Measurements from ENCODE around the gene DHX35. TPM values are rescaled to one million over a fixed set of nuclear protein-coding genes. Genes with fewer than 3 reads are reported as not detected.

Gene DHX35
- total and polyA plus RNA-seq, 2 of the 8 experiments (the other 6 are each of a cell fraction or from before 2014, with no cell fraction given), result 21.9 to 27.7 TPM

DNA sequence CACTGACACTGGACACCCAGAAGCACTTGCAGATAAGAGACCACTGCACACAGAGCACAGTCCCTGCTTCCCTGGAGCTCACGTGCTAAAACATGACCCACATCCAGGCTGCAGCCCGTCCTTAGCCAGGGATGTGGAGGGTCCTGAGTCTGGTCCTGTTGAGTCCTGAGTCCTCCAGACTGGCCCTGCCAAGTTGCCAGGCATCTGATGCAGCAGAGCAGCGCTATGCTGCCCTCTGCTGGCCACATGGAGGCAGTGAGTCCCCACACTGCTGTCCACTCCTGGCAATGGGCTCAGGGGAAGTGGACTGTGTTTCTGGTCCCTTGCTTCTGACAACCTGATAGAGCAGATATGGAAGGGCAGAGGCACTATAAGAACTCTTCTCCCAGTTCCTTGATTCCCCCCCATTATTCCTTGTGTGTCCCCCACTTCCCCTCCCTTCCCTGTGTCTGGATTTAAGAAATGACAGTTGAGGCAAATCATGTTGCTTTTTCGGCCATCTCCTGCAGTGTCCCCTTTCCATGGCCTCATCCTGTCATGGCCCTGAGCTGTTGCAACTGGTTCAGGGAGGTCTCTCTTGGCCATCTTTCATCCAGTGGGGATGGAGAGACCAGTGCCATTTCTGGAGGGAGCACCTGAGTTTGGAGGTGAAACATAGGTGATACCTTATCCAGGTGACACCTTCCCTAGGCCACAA is 86.0 kb downstream of the DHX35 start:
- no peak overlapping the region for H3K23ac ChIP-seq (ENCODE audit: insufficient read length)
- H3K9ac ChIP-seq (replicated peaks in 1 of 4; ENCODE audit: extremely low read depth in 1 of 4, low read depth in 3 of 4, low read length in 3 of 4), result no peak overlapping the region
- no peaks in the 10 kb centered on the region for H3K36me3 ChIP-seq (ENCODE audit: control insufficient read depth in 2 of 4, insufficient read depth in 4 of 4, low read length in 3 of 4)
- no peak overlapping the region for H3K56ac ChIP-seq (replicated peaks; ENCODE audit: insufficient read length, low read depth, low read length)
- no peak overlapping the region for H2BK120ac ChIP-seq (replicated peaks; ENCODE audit: low read depth, low read length)
- H3K23me2 ChIP-seq (ENCODE audit: low read depth, low read length), result peaks cover 6% of the 10 kb centered on the region
- peaks cover 0 to 10% (median 6%) of the 10 kb centered on the region in 4 experiments; a peak in 4 of 7 replicates for H3K27me3 ChIP-seq (replicated peaks in 1 of 4; ENCODE audit: control insufficient read depth in 3 of 4, extremely low read depth in 1 of 4, insufficient read depth in 3 of 4, low read length in 3 of 4)
- H3K9me3 ChIP-seq (ENCODE audit: insufficient read depth in 2 of 2, low read depth in 1 of 2, low read length in 1 of 2), result no peaks in the 10 kb centered on the region
- H3K18ac ChIP-seq (ENCODE audit: extremely low read depth, low read length), result no peak overlapping the region
- peak overlapping the region; percentile 31; the same call in 1 of the 2 replicates for H2BK12ac ChIP-seq (ENCODE audit: low read depth, low read length)
- H2AFZ ChIP-seq (ENCODE audit: low read length), result no peak overlapping the region
- H3K4ac ChIP-seq (replicated peaks; ENCODE audit: insufficient read length, low read depth, low read length), result no peak overlapping the region
- peaks cover 0 to 6% (median under 1%) of the 10 kb centered on the region in 4 experiments; a peak in 3 of 7 replicates for H3K4me1 ChIP-seq (replicated peaks in 1 of 4; ENCODE audit: control insufficient read depth in 3 of 4, insufficient read depth in 4 of 4, low read length in 3 of 4)
- FAIRE-seq, result peak; percentile 87
- H2BK20ac ChIP-seq (ENCODE audit: low read length), result no peak overlapping the region
- no peak overlapping the region for H3K27ac ChIP-seq (ENCODE audit: low read depth, low read length)
- no peak overlapping the region for H2BK15ac ChIP-seq (ENCODE audit: low read length)
- WGBS, 2 experiments (ENCODE audit: extremely low coverage in 1 of 2, insufficient coverage in 1 of 2, insufficient read length in 1 of 2, insufficient replicate concordance in 2 of 2, low coverage in 1 of 2, low lambda C conversion rate in 2 of 2, missing lambda C conversion rate in 1 of 2), result 22% methylated on average over 4 of the region's 4 CpGs; no CpG with 5 or more reads in 1 of the 2 experiments
- no peak overlapping the region for H4K5ac ChIP-seq (ENCODE audit: insufficient read length, low read depth, low read length)
- no peak overlapping the region for H2AK5ac ChIP-seq (ENCODE audit: low read depth, low read length)
- H3K79me2 ChIP-seq (ENCODE audit: control insufficient read depth in 1 of 2, insufficient read depth in 2 of 2, low read length in 2 of 2), result no peaks in the 10 kb centered on the region
- no peak overlapping the region for H4K8ac ChIP-seq (ENCODE audit: extremely low read depth, insufficient read depth, low read length)
- ChIA-PET CTCF (ENCODE audit: partially characterized antibody) (interaction anchor here (0.6 to 5.4 kb wide), 41 partner anchors 7 to 1070 kb away, joined by 3 to 127 read pairs (median 4); no protein-coding TSS in a partner anchor), POLR2A (ENCODE audit: partially characterized antibody) (interaction anchor here (0.7 to 2.2 kb wide), 2 partner anchors 87 to 121 kb away, joined by 3 to 8 read pairs; partner anchors contain the start of gene FAM83D)
- no peak overlapping the region for H3K4me3 ChIP-seq (ENCODE audit: extremely low read depth in 1 of 4, insufficient read depth in 2 of 4, low read depth in 3 of 4, low read length in 4 of 4)
- H4K91ac ChIP-seq (replicated peaks; ENCODE audit: insufficient read length, low read length), result no peak overlapping the region
- peaks cover 0 to 2% of the 10 kb centered on the region in 2 experiments for H4K20me1 ChIP-seq (replicated peaks in 1 of 2; ENCODE audit: control insufficient read depth in 1 of 2, insufficient read depth in 2 of 2, low read length in 2 of 2)
- no peaks in the 10 kb centered on the region for H3K79me1 ChIP-seq (ENCODE audit: low read depth, low read length)
- no peak overlapping the region for H3K4me2 ChIP-seq (ENCODE audit: insufficient read depth in 1 of 2, low read depth in 2 of 2, low read length in 2 of 2)
- DNase-seq (ENCODE audit: low read depth in 1 of 2, low spot score in 2 of 2), result peak; percentile 43 to 82
- H2BK5ac ChIP-seq (ENCODE audit: low read depth, low read length), result no peak overlapping the region
- no peak overlapping the region for H3K14ac ChIP-seq (ENCODE audit: insufficient read length)
- peak; percentile 81 to 89 for TF ChIP-seq RAD21 (IDR thresholded peaks at IDR 0.05 in 1 of 2, conservative IDR thresholded peaks at IDR 0.05 in 1 of 2; ENCODE audit: low read depth in 2 of 2, low read length in 2 of 2)
- TF ChIP-seq, protein P1, sequence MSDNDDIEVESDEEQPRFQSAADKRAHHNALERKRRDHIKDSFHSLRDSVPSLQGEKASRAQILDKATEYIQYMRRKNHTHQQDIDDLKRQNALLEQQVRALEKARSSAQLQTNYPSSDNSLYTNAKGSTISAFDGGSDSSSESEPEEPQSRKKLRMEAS (IDR thresholded peaks at IDR 0.05), result no peak
- TF ChIP-seq RFX5 (IDR thresholded peaks at IDR 0.05; ENCODE audit: borderline replicate concordance, low read depth, low read length), result no peak
- no peak for TF ChIP-seq HDAC6 (IDR thresholded peaks at IDR 0.05; ENCODE audit: low read depth, low read length)
- TF ChIP-seq POLR2A (IDR thresholded peaks at IDR 0.05; ENCODE audit: control extremely low read depth in 1 of 2, low read depth in 2 of 2, low read length in 2 of 2), result no peak
- TF ChIP-seq EP300 (IDR thresholded peaks at IDR 0.05; ENCODE audit: borderline replicate concordance in 1 of 2, low read depth in 2 of 2, low read length in 2 of 2), result no peak
- TF ChIP-seq EGR1 (IDR thresholded peaks at IDR 0.05; ENCODE audit: borderline replicate concordance, low read depth, low read length), result no peak
- TF ChIP-seq TBP (IDR thresholded peaks at IDR 0.05; ENCODE audit: low read depth, low read length), result no peak
- TF ChIP-seq FOSL1 (IDR thresholded peaks at IDR 0.05; ENCODE audit: insufficient read depth, low read depth, low read length), result no peak
- TF ChIP-seq, protein P2, sequence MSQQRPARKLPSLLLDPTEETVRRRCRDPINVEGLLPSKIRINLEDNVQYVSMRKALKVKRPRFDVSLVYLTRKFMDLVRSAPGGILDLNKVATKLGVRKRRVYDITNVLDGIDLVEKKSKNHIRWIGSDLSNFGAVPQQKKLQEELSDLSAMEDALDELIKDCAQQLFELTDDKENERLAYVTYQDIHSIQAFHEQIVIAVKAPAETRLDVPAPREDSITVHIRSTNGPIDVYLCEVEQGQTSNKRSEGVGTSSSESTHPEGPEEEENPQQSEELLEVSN (IDR thresholded peaks at IDR 0.05), result no peak
- TF ChIP-seq SP2 (IDR thresholded peaks at IDR 0.05; ENCODE audit: low read length), result no peak
